Liver (tissue), 3 donors: ENCODE results near the gene NEFH.

ENCODE experiments used
- CTCF ChIP-seq: fragments of 150-350 bp; IDR thresholded peaks from 2 replicates; pipeline ENCODE4 v1.5.1; 2017; ENCODE audit warnings: improper control_type of control experiment, low read depth, low read length; ENCODE audit not compliant: missing input control
- JUND ChIP-seq, 2 donors: IDR thresholded peaks; 2 replicates each; pipeline ENCODE4 v1.6.1; 2016; ENCODE audit warnings: antibody characterized with exemption in 2 of 2
- REST ChIP-seq: IDR thresholded peaks from 2 replicates; pipeline ENCODE4 v1.6.1; 2016; ENCODE audit warnings: antibody characterized with exemption, mild to moderate bottlenecking
- SP1 ChIP-seq: IDR thresholded peaks from 2 replicates; pipeline ENCODE4 v1.6.1; 2018; ENCODE audit warnings: antibody characterized with exemption, mild to moderate bottlenecking
- donor health status: healthy.
- donor health status: healthy.

GRCh38 chr22:29447906-29448305 is 32.1 kb upstream of the NEFH start:
- TF ChIP-seq CTCF (no peak), JUND (IDR thresholded peaks at IDR 0.05) (no peak), REST (no peak), SP1 (no peak)
